K562 treated with DMSO at 1 percent for 12 hours (cell line): ENCODE results near the gene SH2D3C. TPM values are rescaled to one million over a fixed set of nuclear protein-coding genes. Genes with fewer than 3 reads are reported as not detected.

Experiments
- total RNA-seq: library from RNA; unstranded; fragments of 300-600 nt; gene quantifications from 2 replicates; pipeline ENCODE4 v1.2.3, GENCODE V29; 2022; ENCODE audit not compliant: insufficient read depth

Gene SH2D3C
- 1.6 and 3.8 TPM in 2 replicates for total RNA-seq

GRCh38 chr9:127778280-127779135 lies at the start of gene SH2D3C:
Gene SH2D3C, minus strand, starts transcription at chr9:127778666. Its CDS starts 39 bp downstream, at chr9:127778627.

GRCh38 chr9:127802576-127803443 lies 24.3 kb upstream of the SH2D3C start, which contains the start of gene FPGS:
Gene FPGS, plus strand, starts transcription at chr9:127802882. Its CDS starts 43 bp downstream, at chr9:127802925.

DNA sequence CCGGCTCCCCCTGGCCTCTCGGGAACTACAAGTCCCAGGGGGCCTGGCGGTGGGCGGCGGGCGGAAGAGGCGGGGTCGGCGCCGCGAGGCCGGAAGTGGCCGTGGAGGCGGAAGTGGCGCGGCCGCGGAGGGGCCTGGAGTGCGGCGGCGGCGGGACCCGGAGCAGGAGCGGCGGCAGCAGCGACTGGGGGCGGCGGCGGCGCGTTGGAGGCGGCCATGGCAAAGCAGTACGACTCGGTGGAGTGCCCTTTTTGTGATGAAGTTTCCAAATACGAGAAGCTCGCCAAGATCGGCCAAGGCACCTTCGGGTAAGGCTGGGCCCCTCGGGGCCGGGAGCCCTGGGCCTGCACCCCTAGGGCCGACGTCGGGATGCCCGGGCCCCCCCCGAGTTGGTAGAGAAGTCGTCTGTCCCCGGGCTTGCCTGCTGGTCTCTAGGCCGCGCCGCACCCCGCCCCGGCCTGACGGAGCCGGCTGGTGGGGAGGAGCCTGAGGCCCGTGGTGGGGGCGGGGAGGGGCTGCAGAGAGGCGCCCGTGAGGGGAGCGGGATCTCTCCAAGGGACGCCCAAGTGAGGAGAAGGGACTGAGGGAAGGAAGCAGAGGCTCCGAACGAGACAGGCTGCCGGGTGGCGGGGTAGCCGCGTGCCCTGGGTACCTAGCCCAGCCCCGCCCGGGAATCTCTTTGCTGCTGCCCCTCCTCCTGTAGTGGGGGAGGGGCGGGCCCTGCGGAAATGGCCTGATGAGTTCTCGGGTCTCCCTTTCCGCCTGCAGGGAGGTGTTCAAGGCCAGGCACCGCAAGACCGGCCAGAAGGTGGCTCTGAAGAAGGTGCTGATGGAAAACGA lies 7.7 kb upstream of the SH2D3C start, which contains the start of gene CDK9:
TSS of gene CDK9 (plus strand) at position 102 of the 840 bp plus-strand sequence. CDS start at position 217, 115 bp downstream.

GRCh38 chr9:127734747-127735529 lies 43.5 kb downstream of the SH2D3C start, which contains the start of gene TOR2A:
Gene TOR2A, minus strand, starts transcription at chr9:127735294. Its CDS starts 24 bp downstream, at chr9:127735270.

DNA sequence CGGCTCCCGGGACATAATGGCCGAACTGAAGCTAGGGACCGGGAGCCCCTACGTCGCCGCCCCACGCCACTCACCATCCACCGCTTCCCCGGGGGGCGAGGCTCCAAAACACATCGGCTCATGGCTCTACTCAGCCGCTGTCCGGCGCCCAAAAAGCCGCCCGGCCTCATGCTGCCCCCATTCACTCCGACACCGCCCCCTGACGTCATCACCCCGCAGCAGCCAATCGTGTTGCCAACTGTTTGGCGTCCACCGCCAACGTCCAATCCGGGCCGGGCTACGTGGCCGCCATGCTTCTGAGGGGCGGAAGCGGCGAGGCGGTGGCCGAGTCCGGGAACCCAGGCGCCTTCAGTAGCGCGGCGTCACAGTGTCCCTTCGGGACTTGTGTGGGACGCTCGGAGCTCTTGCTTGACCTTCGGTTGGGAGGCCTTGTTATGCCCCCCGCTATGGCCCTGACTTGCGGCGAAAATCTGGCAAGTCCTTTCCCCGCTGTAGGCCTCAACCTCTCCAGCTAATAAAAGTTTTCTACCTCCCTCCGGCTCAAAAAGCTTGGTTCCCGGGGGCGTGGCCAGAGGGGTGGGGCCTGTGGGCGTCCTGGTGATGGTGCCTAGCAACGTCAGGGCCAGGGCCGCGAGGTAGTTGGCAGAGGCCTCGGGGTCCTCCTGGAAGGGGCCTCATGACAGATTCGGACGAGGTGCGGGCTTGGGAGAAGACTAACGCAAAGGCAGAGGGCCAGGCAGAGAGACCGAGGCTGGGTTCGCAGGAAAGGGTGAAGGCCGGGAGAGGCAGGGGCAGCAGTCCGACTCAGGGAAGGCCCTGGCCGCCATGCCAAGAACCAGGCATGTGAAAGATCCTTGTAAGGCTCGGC lies 62.8 kb downstream of the SH2D3C start, which contains the start of the genes PTRH1 and TTC16:
TSS of gene PTRH1 (minus strand) at position 194 of the 868 bp plus-strand sequence. CDS start at position 170, 24 bp downstream.
TSS of gene TTC16 (plus strand) at position 610 of the 868 bp plus-strand sequence. CDS start at position 677, 67 bp downstream.

DNA sequence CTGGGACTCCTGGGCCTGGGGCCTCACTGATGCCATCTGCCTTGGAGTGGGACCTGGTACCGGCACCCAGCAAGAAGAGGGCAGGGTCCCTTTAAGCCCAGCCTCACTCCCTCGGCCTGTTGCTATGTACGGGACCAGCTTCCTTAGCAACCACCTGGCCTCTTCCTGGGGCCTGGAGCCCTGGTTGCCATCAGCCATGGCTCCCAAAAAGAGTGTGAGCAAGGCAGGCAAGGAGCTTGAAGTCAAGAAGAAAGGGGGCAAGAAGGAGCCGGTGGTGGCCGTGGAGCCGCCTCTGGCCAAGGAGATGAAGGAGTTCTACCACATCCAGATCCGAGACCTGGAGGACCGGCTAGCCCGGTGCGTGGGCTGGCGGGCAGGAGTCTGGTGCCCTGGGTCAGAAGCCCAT lies 71.6 kb downstream of the SH2D3C start, which contains the start of gene CFAP157:
TSS of gene CFAP157 (plus strand) at position 153 of the 406 bp plus-strand sequence. CDS start at position 197, 44 bp downstream.

Other genes starting within 250 kb of the SH2D3C start
- 19.6 and 53.3 TPM in 2 replicates for gene STXBP1, start 166.4 kb downstream of the SH2D3C start, total RNA-seq
- gene CFAP157, start 71.7 kb downstream of the SH2D3C start, total RNA-seq: 0.38 and 0.65 TPM in 2 replicates
- gene PTRH1, start 63.0 kb downstream of the SH2D3C start, total RNA-seq: 14.3 and 14.9 TPM in 2 replicates
- not detected in 2 replicates for gene TTC16, start 62.6 kb downstream of the SH2D3C start, total RNA-seq
- 95.6 and 97.0 TPM in 2 replicates for gene TOR2A, start 43.4 kb downstream of the SH2D3C start, total RNA-seq
- 49.1 and 83.0 TPM in 2 replicates for gene CDK9, start 7.4 kb upstream of the SH2D3C start, total RNA-seq
- gene FPGS, start 24.2 kb upstream of the SH2D3C start, total RNA-seq: 37.2 and 37.4 TPM in 2 replicates
- 0.85 and 1.2 TPM in 2 replicates for gene ENG, start 76.0 kb upstream of the SH2D3C start, total RNA-seq
- 59.2 and 98.4 TPM in 2 replicates for gene AK1, start 99.0 kb upstream of the SH2D3C start, total RNA-seq
- gene ST6GALNAC6, start 120.9 kb upstream of the SH2D3C start, total RNA-seq: 14.6 and 15.2 TPM in 2 replicates
- 32.4 and 36.8 TPM in 2 replicates for gene ST6GALNAC4, start 138.4 kb upstream of the SH2D3C start, total RNA-seq
- gene PIP5KL1, start 152.1 kb upstream of the SH2D3C start, total RNA-seq: 2.6 and 3.0 TPM in 2 replicates
- gene DPM2, start 159.2 kb upstream of the SH2D3C start, total RNA-seq: 60.5 and 61.1 TPM in 2 replicates
- 22.0 and 46.0 TPM in 2 replicates for gene EEIG1, start 202.3 kb upstream of the SH2D3C start, total RNA-seq